GM20000 (cell line): ENCODE measurements around the gene PARD6B.

Source experiments
- DNase-seq: peaks from one replicate; pipeline ENCODE4 v3.0.0; 2012; ENCODE audit warnings: low spot score
- TF ChIP-seq, protein P1 (sequence below): IDR thresholded peaks from 2 replicates; pipeline ENCODE4 v1.5.1; 2012; ENCODE audit warnings: mild to moderate bottlenecking, control low read depth; ENCODE audit errors: extremely low read depth, missing control alignments

The PARD6B gene

DNA sequence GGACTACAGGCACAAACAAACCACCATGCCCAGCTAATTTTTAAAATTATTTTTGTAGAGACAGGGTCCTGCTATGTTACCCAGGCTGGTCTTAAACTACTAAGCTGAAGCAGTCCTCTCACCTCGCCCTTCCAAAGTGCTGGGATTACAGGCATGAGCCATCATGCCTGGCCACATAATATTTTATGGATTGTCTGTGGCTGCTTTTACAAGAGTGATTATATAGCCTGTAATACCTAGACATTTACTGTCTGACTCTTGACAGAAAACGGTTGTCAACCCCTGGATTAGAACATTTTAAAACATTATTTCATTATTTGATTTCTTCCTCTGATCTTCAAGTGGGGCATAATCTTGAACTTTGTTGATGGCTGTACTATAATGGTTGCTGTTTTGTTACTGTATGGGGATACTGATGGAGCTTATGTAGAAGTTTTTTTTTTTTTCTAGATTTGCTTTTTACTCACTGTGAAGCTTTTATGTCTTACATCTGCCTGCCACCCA lies 14.3 kb downstream of the PARD6B start:
- DNase-seq, result no peak
- TF ChIP-seq, protein P1, sequence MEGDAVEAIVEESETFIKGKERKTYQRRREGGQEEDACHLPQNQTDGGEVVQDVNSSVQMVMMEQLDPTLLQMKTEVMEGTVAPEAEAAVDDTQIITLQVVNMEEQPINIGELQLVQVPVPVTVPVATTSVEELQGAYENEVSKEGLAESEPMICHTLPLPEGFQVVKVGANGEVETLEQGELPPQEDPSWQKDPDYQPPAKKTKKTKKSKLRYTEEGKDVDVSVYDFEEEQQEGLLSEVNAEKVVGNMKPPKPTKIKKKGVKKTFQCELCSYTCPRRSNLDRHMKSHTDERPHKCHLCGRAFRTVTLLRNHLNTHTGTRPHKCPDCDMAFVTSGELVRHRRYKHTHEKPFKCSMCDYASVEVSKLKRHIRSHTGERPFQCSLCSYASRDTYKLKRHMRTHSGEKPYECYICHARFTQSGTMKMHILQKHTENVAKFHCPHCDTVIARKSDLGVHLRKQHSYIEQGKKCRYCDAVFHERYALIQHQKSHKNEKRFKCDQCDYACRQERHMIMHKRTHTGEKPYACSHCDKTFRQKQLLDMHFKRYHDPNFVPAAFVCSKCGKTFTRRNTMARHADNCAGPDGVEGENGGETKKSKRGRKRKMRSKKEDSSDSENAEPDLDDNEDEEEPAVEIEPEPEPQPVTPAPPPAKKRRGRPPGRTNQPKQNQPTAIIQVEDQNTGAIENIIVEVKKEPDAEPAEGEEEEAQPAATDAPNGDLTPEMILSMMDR, result no peak

DNA sequence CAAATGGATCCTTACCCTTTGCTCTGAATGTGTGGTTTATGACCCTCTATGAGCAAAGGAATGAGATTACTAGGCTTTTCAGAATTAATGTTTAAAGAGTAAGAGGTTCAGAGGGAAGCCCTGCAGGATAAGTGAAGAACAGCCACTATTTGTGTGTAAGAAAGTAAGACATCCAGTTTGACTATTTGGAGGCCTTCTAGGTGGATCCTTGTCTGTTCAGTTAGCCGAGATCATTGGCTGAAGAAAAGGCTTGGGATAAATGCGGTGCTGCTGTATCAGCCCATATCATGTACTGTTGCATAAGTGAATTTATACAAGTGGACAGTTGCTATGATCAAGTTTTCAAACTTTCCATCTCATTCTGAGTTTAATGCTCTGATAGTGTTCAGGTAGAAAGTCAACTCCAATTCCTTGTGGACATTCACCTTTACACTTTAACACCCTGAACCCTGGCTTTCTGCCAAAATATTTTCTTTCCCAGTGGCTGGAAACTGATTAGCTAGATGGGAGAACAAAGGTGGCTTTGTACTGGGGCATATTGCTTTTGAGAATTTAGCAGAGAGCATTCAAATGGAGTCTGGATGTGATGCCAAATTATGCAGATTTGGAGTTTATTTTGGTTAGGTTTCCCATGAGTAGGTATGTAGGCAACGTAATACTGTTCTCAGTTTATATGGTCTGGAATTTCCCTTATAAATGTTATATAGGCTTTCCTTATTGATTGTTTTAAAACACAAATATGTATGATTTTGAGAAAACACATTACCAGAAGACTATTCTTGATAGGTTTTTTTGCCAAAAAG lies 15.0 kb downstream of the PARD6B start:
- TF ChIP-seq, protein P1, result no peak
- no peak for DNase-seq

DNA sequence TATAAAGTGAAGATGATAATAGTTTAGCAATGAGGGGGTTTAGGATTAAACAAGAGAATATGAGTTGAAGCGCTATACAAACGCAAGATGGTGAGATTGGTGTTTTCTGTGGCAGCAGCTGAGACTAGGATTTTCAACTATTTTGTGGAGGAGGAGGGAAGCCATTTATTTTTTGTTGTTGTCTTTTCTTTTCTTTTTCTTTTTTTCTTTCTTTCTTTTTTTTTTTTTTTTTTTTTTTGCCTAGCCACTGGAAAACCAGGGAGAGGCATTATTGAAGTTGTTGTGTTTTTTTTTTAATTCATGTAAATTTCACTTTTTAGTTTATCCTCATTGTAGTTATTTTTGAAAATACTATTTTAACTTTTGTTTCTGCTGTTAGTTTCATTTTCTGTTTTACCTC lies 15.9 kb downstream of the PARD6B start:
- no peak for DNase-seq
- TF ChIP-seq, protein P1, result no peak

DNA sequence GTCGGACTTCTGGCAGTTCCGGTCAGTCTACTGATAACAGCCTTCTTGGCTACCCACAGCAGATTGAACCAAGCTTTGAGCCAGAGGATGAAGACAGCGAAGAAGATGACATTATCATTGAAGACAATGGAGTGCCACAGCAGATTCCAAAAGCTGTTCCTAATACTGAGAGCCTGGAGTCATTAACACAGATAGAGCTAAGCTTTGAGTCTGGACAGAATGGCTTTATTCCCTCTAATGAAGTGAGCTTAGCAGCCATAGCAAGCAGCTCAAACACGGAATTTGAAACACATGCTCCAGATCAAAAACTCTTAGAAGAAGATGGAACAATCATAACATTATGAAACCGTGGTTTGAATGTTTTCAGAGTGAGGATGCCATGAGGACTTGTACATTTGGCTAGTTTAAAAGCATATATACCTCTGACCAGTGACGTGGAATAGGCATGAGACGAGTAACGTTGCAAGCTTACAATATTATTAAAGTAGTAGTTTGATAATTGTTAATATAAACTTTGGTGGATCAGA lies 18.8 kb downstream of the PARD6B start:
- TF ChIP-seq, protein P1, result no peak
- DNase-seq, result no peak

DNA sequence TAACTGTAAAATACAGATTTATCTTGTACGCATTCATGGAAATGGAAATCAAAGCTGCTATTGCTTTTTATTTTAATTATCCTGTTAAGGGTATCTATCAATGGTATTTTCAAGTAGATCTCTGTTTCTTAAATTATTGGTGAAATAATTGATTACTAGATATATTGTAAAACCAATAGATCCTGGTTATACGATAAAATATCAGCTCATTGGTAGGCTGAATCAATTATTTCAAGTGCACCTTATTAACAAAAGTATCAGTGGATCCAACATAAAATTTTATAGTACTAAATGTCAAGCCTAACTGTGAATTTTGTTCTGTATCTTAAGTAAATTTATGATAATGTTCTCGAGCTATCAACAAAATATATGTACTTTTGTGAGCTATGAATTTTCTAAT lies 21.8 kb downstream of the PARD6B start:
- TF ChIP-seq, protein P1, result no peak
- no peak for DNase-seq

DNA sequence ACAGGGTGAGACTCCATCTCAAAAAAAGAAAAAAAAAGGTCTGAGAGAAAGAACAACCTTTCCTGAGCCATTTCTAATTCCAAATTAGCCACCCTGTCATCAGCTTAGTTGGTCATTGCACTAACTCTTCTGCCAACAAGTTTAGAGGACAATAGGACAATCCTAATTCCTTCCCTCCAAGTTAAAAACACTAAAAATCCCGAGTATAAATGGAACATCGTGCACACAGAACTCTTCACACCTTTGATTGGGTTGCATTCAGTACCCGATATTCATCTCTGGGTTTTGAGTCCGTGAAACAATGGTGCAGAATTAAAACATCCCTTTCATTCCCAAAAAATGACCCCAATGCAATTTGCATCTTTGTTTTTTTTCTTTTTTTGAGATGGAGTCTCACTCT lies 23.0 kb downstream of the PARD6B start:
- TF ChIP-seq, protein P1, result no peak

DNA sequence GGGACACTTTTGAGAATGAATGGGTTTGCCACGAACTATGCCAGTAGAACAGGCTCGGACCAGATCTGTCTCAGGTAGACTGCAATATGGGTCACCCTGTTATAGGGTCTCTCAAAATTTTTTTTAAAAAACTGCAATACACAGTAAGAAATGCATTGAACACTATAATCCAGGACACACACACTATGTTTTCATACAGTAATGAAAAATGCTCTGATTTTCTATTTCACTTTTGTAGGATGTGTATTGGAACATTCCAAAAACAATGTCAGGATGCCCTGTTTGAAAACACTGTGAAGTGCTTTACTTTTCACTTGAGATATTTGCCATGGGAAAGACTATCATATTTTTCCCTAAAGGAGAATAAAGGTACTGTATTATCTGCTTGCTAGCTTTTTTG lies 25.1 kb downstream of the PARD6B start:
- no peak for DNase-seq
- TF ChIP-seq, protein P1, result no peak

More for the DNA sequence above, 23.0 kb downstream of the PARD6B start:
- DNase-seq, result no peak
